ENCODE results near the gene CLDN4. TPM values are rescaled to one million over a fixed set of nuclear protein-coding genes. Genes with fewer than 3 reads are reported as not detected.

CLDN4 gene
- polyA plus RNA-seq, 1 donor (not counting 4 experiments of a cell fraction or from before 2014, with no cell fraction given): 7.2 TPM

DNA sequence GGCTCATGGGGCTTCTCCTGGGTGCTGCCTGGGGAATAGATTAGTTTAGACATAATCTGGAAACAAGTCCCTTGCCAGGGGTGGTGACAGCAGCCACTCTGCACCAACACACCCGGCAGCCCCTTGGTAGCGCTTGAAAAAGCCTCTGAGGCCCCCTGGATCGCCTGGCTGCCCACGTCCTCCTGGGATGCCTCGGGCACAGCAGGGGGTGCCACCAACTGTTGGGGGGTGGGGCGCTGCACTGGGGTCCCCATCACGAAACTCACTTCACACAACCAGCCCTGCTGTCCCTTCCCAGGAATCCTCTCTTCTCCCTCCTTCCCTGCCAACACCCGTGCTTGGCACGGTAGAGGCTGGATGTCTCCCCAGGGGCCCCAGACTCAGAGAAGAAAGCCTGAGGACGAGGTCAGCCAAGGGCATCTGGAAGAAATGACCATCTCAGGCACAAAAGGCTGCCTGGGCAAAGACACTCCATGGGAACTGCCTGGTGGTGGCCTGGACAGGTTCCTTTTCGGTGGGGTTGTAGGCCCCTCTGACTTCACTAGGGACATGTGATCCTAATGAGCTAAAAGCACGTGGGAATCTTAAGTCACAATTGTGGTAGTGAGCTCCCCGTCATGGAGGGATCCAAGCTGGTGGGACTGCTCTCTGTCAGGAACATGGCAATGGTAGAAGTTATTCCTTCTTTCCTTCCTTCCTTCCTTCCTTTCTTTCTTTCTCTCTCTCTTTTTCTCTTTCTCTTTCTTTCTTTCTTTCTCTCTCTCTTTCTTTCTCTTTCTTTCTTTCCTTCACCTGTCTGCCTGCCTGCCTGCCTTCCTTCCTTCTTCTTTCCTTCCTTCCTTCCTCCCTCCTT is 41.5 kb downstream of the CLDN4 start:
- FAIRE-seq (no peak), DNase-seq (ENCODE audit: low read depth, low spot score) (no peak)
- H3K27ac ChIP-seq (ENCODE audit: control insufficient read depth, insufficient read depth, low read length): no peak overlapping the region
- no peaks in the 10 kb centered on the region for H3K9me3 ChIP-seq (ENCODE audit: control insufficient read depth, low read depth, low read length)
- H3K4me2 ChIP-seq (ENCODE audit: control insufficient read depth, extremely low read depth, insufficient read depth, low read depth, low read length): no peak overlapping the region
- no peaks in the 10 kb centered on the region for H3K4me1 ChIP-seq (ENCODE audit: control insufficient read depth, extremely low read depth, insufficient read depth, low read length)
- H3K9ac ChIP-seq (ENCODE audit: control insufficient read depth, extremely low read depth, insufficient read depth, low read length): no peak overlapping the region
- H3K9me1 ChIP-seq (ENCODE audit: control insufficient read depth, extremely low read depth, insufficient read depth, low read length): no peaks in the 10 kb centered on the region
- dilution Hi-C loops (cut with MboI; ENCODE audit: extremely low pct_ligation_motif_present, low sequenced_read_pairs): loop anchor here (25.0 kb wide), 1 partner anchor 90 kb away; no protein-coding TSS in a partner anchor
- H3K79me2 ChIP-seq (ENCODE audit: control insufficient read depth, insufficient read depth, low read length): no peaks in the 10 kb centered on the region
- no peak overlapping the region for H2AFZ ChIP-seq (ENCODE audit: control insufficient read depth, low read length)
- H4K20me1 ChIP-seq (ENCODE audit: control insufficient read depth, extremely low read depth, insufficient read depth, low read length): no peaks in the 10 kb centered on the region
- no peaks in the 10 kb centered on the region for H3K27me3 ChIP-seq (ENCODE audit: control insufficient read depth, extremely low read depth, insufficient read depth, low read length)
- no peak overlapping the region for H3K4me3 ChIP-seq (ENCODE audit: control insufficient read depth in 2 of 3, extremely low read depth in 1 of 3, insufficient read depth in 2 of 3, low read depth in 1 of 3, low read length in 3 of 3)
- no peak for TF ChIP-seq EZH2 (IDR thresholded peaks at IDR 0.05; ENCODE audit: low read length)
- TF ChIP-seq, protein P1, sequence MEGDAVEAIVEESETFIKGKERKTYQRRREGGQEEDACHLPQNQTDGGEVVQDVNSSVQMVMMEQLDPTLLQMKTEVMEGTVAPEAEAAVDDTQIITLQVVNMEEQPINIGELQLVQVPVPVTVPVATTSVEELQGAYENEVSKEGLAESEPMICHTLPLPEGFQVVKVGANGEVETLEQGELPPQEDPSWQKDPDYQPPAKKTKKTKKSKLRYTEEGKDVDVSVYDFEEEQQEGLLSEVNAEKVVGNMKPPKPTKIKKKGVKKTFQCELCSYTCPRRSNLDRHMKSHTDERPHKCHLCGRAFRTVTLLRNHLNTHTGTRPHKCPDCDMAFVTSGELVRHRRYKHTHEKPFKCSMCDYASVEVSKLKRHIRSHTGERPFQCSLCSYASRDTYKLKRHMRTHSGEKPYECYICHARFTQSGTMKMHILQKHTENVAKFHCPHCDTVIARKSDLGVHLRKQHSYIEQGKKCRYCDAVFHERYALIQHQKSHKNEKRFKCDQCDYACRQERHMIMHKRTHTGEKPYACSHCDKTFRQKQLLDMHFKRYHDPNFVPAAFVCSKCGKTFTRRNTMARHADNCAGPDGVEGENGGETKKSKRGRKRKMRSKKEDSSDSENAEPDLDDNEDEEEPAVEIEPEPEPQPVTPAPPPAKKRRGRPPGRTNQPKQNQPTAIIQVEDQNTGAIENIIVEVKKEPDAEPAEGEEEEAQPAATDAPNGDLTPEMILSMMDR (optimal IDR thresholded peaks at IDR 0.05 in 1 of 3, IDR thresholded peaks at IDR 0.05 in 1 of 3, conservative IDR thresholded peaks at IDR 0.05 in 1 of 3; ENCODE audit: extremely low read depth in 1 of 3, insufficient read depth in 2 of 3, low read length in 3 of 3): no peak
- no peaks in the 10 kb centered on the region for H3K36me3 ChIP-seq (ENCODE audit: control insufficient read depth in 2 of 2, extremely low read depth in 1 of 2, insufficient read depth in 2 of 2, low read length in 2 of 2)

DNA sequence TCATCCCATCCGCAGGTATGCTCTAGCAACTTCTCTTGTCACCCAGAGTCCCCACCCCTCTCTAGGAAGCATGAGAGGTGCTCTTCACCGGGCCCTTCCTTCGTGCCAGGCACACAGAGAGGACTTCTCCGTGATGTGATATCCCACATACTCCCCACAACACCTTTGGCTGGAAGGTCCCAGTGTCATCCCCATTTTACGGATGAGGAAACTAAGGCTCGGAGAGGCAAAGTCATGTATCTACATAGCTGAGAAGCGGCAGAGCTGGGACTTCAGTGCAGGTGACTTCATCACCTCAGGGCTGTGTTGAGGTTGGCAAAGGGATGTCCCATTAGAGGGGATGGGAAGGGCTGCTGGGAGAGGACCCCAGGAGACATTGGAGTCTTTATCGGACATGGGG is 45.6 kb downstream of the CLDN4 start:
- Histone ChIP-seq H3K9ac (ENCODE audit: control insufficient read depth, extremely low read depth, insufficient read depth, low read length) (no peak overlapping the region), H3K27ac (ENCODE audit: control insufficient read depth, insufficient read depth, low read length) (no peak overlapping the region), H4K20me1 (ENCODE audit: control insufficient read depth, extremely low read depth, insufficient read depth, low read length) (no peaks in the 10 kb centered on the region), H3K27me3 (ENCODE audit: control insufficient read depth, extremely low read depth, insufficient read depth, low read length) (peaks cover 17% of the 10 kb centered on the region), H3K4me3 (ENCODE audit: control insufficient read depth in 2 of 3, extremely low read depth in 1 of 3, insufficient read depth in 2 of 3, low read depth in 1 of 3, low read length in 3 of 3) (no peak overlapping the region), H3K9me3 (ENCODE audit: control insufficient read depth, low read depth, low read length) (no peaks in the 10 kb centered on the region), H3K36me3 (ENCODE audit: control insufficient read depth in 2 of 2, extremely low read depth in 1 of 2, insufficient read depth in 2 of 2, low read length in 2 of 2) (no peaks in the 10 kb centered on the region), H3K4me2 (ENCODE audit: control insufficient read depth, extremely low read depth, insufficient read depth, low read depth, low read length) (no peak overlapping the region), H3K79me2 (ENCODE audit: control insufficient read depth, insufficient read depth, low read length) (no peaks in the 10 kb centered on the region), H2AFZ (ENCODE audit: control insufficient read depth, low read length) (no peak overlapping the region), H3K4me1 (ENCODE audit: control insufficient read depth, extremely low read depth, insufficient read depth, low read length) (no peaks in the 10 kb centered on the region), H3K9me1 (ENCODE audit: control insufficient read depth, extremely low read depth, insufficient read depth, low read length) (no peaks in the 10 kb centered on the region)
- dilution Hi-C loops (cut with MboI; ENCODE audit: extremely low pct_ligation_motif_present, low sequenced_read_pairs): no loop called here
- TF ChIP-seq, protein P1 (optimal IDR thresholded peaks at IDR 0.05 in 1 of 3, IDR thresholded peaks at IDR 0.05 in 1 of 3, conservative IDR thresholded peaks at IDR 0.05 in 1 of 3; ENCODE audit: extremely low read depth in 1 of 3, insufficient read depth in 2 of 3, low read length in 3 of 3): no peak
- no peak for TF ChIP-seq EZH2 (IDR thresholded peaks at IDR 0.05; ENCODE audit: low read length)
- no peak for DNase-seq (ENCODE audit: low read depth, low spot score)
- no peak for FAIRE-seq
